SU-DHL-6 (cell line): ENCODE measurements around the gene MARK3.

Source experiments
- H2AFZ ChIP-seq: fragments of 200-600 bp; sonication (generic); 2 replicates; pipeline ENCODE4 v1.6.1; 2014; ENCODE audit warnings: low read depth, mild to moderate bottlenecking, moderate library complexity, mixed read lengths, antibody characterized with exemption, low read length; ENCODE audit not compliant: severe bottlenecking
- H3F3A ChIP-seq: fragments of 200-600 bp; shearing (Covaris generic); 2 replicates; pipeline ENCODE4 v1.6.0; 2016; ENCODE audit warnings: antibody characterized with exemption, mild to moderate bottlenecking; ENCODE audit not compliant: insufficient read depth
- H3K27ac ChIP-seq: fragments of 200-600 bp; sonication (generic); 2 replicates; pipeline ENCODE4 v1.5.1; 2016; ENCODE audit warnings: low read depth, mild to moderate bottlenecking, low read length, moderate library complexity, mixed read lengths
- H3K27me3 ChIP-seq: fragments of 200-600 bp; sonication (generic), shearing (Covaris generic); 2 replicates; pipeline ENCODE4 v1.6.0; 2014; ENCODE audit warnings: mild to moderate bottlenecking, low read length
- H3K36me3 ChIP-seq: fragments of 200-600 bp; sonication (generic); 2 replicates; pipeline ENCODE4 v1.6.1; 2014; ENCODE audit warnings: mild to moderate bottlenecking, low read length, mixed read lengths
- H3K4me2 ChIP-seq: fragments of 300-600, 200-600 bp; shearing (Covaris generic), sonication (generic); 2 replicates; pipeline ENCODE4 v1.6.0; 2014; ENCODE audit warnings: low read length, low read depth, mild to moderate bottlenecking; ENCODE audit not compliant: poor library complexity, severe bottlenecking
- H3K4me3 ChIP-seq: fragments of 200-600 bp; sonication (generic); 2 replicates; pipeline ENCODE4 v1.5.1; 2014; ENCODE audit warnings: antibody characterized with exemption, low read length, mild to moderate bottlenecking, mixed read lengths; ENCODE audit not compliant: insufficient read depth, poor library complexity, severe bottlenecking
- H3K79me2 ChIP-seq: fragments of 200-600 bp; sonication (generic); 2 replicates; pipeline ENCODE4 v1.6.1; 2014; ENCODE audit warnings: mild to moderate bottlenecking, low read length, moderate library complexity; ENCODE audit not compliant: insufficient read depth
- H3K9ac ChIP-seq: fragments of 200-600 bp; sonication (generic); 2 replicates; pipeline ENCODE4 v1.7.0; 2014; ENCODE audit warnings: mild to moderate bottlenecking, low read length
- H3K9me2 ChIP-seq: fragments of 200-600 bp; sonication (generic); replicated peaks from 2 replicates; pipeline ENCODE4 v1.6.1; 2014; ENCODE audit warnings: low read length; ENCODE audit not compliant: insufficient read depth
- H3K9me3 ChIP-seq: fragments of 200-600 bp; sonication (generic); 2 replicates; pipeline ENCODE4 v1.6.1; 2014; ENCODE audit warnings: low read length, mixed read lengths; ENCODE audit not compliant: insufficient read depth
- H4K20me1 ChIP-seq: fragments of 200-600 bp; sonication (generic); 2 replicates; pipeline ENCODE4 v1.6.1; 2014; ENCODE audit warnings: low read depth, mild to moderate bottlenecking, antibody characterized with exemption, low read length, moderate library complexity, mixed read lengths
- EZH2phosphoT487 ChIP-seq: fragments of 200-600 bp; sonication (generic), shearing (Covaris generic); conservative IDR thresholded peaks from 2 replicates; pipeline ENCODE4 v1.6.1; 2018; ENCODE audit warnings: mild to moderate bottlenecking, antibody characterized with exemption, low read length, moderate library complexity, mixed read lengths
- TF ChIP-seq, protein P1 (sequence below): fragments of 200-600 bp; sonication (generic); IDR thresholded peaks from one replicate; pipeline ENCODE4 v1.5.1; 2017; ENCODE audit warnings: antibody characterized with exemption, mild to moderate bottlenecking, low read length, moderate library complexity; ENCODE audit not compliant: insufficient read depth, poor library complexity, severe bottlenecking

MARK3 gene

GRCh38 chr14:103544388-103545218, 159.4 kb downstream of the MARK3 start:
- Histone ChIP-seq H3F3A (no peaks in the 10 kb centered on the region), H3K9ac (no peak overlapping the region), H3K36me3 (no peaks in the 10 kb centered on the region), H3K9me2 (no peaks in the 10 kb centered on the region), H2AFZ (no peak overlapping the region), H3K4me2 (no peak overlapping the region), H3K4me3 (no peak overlapping the region), H3K79me2 (no peaks in the 10 kb centered on the region), H3K9me3 (no peaks in the 10 kb centered on the region), H3K27ac (no peak overlapping the region), H4K20me1 (no peaks in the 10 kb centered on the region), H3K27me3 (no peaks in the 10 kb centered on the region)
- TF ChIP-seq, protein P1, sequence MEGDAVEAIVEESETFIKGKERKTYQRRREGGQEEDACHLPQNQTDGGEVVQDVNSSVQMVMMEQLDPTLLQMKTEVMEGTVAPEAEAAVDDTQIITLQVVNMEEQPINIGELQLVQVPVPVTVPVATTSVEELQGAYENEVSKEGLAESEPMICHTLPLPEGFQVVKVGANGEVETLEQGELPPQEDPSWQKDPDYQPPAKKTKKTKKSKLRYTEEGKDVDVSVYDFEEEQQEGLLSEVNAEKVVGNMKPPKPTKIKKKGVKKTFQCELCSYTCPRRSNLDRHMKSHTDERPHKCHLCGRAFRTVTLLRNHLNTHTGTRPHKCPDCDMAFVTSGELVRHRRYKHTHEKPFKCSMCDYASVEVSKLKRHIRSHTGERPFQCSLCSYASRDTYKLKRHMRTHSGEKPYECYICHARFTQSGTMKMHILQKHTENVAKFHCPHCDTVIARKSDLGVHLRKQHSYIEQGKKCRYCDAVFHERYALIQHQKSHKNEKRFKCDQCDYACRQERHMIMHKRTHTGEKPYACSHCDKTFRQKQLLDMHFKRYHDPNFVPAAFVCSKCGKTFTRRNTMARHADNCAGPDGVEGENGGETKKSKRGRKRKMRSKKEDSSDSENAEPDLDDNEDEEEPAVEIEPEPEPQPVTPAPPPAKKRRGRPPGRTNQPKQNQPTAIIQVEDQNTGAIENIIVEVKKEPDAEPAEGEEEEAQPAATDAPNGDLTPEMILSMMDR: no peak
- no peak for TF ChIP-seq EZH2phosphoT487

DNA sequence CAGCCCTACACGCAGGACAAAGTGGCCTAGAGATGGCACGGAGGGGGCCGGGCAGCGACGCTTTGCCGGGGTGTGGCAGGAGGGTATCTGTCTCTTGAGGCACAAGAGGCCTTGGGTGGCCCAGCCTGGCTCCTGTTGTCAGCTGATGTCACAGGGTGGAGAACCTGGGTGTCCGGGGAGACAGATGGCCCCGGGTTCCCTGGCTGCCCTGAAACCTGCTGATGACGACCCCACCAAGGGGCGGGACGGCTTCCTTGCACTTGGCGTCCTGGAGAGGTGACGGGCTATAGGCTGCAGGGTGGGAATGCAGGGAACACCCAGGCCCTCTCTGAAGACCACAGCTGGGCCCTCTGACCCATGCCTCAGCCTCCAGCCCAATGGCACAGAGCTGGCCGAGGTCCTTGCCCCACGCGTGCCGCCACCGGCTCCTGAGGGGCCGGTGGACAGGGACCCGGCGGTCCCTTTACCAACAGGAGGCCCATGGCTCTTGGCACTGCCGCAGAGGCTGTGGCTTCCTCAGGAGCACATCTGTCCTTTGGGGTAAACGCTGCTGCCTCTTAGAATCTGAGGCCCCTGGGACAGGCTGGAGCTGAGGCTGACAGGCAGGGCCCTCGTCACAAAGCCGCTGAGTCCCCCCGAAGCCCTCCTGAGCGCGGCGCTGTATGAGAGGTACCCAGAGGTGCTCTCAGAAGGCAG, 160.2 kb downstream of the MARK3 start:
- Histone ChIP-seq H3K27ac (no peak overlapping the region), H3K4me2 (no peak overlapping the region), H4K20me1 (no peaks in the 10 kb centered on the region), H2AFZ (no peak overlapping the region), H3K9me3 (no peaks in the 10 kb centered on the region), H3F3A (no peaks in the 10 kb centered on the region), H3K4me3 (no peak overlapping the region), H3K36me3 (no peaks in the 10 kb centered on the region), H3K9me2 (no peaks in the 10 kb centered on the region), H3K27me3 (no peaks in the 10 kb centered on the region), H3K9ac (no peak overlapping the region), H3K79me2 (no peaks in the 10 kb centered on the region)
- TF ChIP-seq EZH2phosphoT487: no peak
- TF ChIP-seq, protein P1: no peak

GRCh38 chr14:103545915-103546651, 160.9 kb downstream of the MARK3 start:
- no peak overlapping the region for H3K9ac ChIP-seq
- no peaks in the 10 kb centered on the region for H3K27me3 ChIP-seq
- H2AFZ ChIP-seq: no peak overlapping the region
- no peak for TF ChIP-seq EZH2phosphoT487
- TF ChIP-seq, protein P1: no peak
- no peaks in the 10 kb centered on the region for H3K9me2 ChIP-seq
- H3K36me3 ChIP-seq: no peaks in the 10 kb centered on the region
- no peaks in the 10 kb centered on the region for H3K9me3 ChIP-seq
- no peak overlapping the region for H3K4me3 ChIP-seq
- no peaks in the 10 kb centered on the region for H3K79me2 ChIP-seq
- no peak overlapping the region for H3K27ac ChIP-seq
- H3F3A ChIP-seq: no peaks in the 10 kb centered on the region
- H3K4me2 ChIP-seq: no peak overlapping the region
- H4K20me1 ChIP-seq: no peaks in the 10 kb centered on the region
